Prostate gland (tissue), 2 donors: ENCODE data around the gene TGFBR3. TPM values are rescaled to one million over a fixed set of nuclear protein-coding genes. Genes with fewer than 3 reads are reported as not detected.

Experiments used
- DNase-seq: peaks from one replicate; pipeline ENCODE4 v3.0.0-alpha.2; 2019; ENCODE audit warnings: low spot score
- H3K27ac ChIP-seq, 2 donors: fragments of 200-600 bp; sonication (generic); 2 replicates each; pipeline ENCODE4 v1.5.1; 2017 to 2019
- H3K27me3 ChIP-seq: fragments of 200-600 bp; sonication (generic); replicated peaks from 2 replicates; pipeline ENCODE4 v1.5.1; 2019; ENCODE audit not compliant: insufficient read depth
- H3K36me3 ChIP-seq, 2 donors: fragments of 200-600 bp; sonication (generic); 1 replicate in 1 of 2; 2 replicates in 1 of 2; pipeline versions ENCODE4 v1.5.1 to v1.8.1; 2017 to 2019
- H3K4me1 ChIP-seq: fragments of 200-600 bp; sonication (generic); replicated peaks from 2 replicates; pipeline ENCODE4 v1.5.1; 2019
- H3K4me3 ChIP-seq, 2 donors: fragments of 200-600 bp; sonication (generic); 2 replicates each; pipeline ENCODE4 v1.5.1; 2017 to 2019
- H3K9me3 ChIP-seq: fragments of 200-600 bp; sonication (generic); 2 replicates; pipeline ENCODE4 v1.5.1; 2017
- CTCF ChIP-seq, 4 experiments: fragments of 200-600 bp in 2 of 4; fragments of 450-650 bp in 2 of 4; sonication (generic) in 2 of 4; IDR thresholded peaks; 1 replicate in 3 of 4; 2 replicates in 1 of 4; pipeline ENCODE4 v1.5.1; 2016 to 2019; ENCODE audit warnings: antibody characterized with exemption in 4 of 4, mild to moderate bottlenecking in 2 of 4, moderate library complexity in 2 of 4
- POLR2A ChIP-seq: fragments of 450-650 bp; IDR thresholded peaks from one replicate; pipeline ENCODE4 v1.6.1; 2016; ENCODE audit warnings: antibody characterized with exemption, mild to moderate bottlenecking
- POLR2AphosphoS5 ChIP-seq: sonication (generic); formaldehyde crosslinking; IDR thresholded peaks from one replicate; pipeline ENCODE4 v1.6.1; 2017; ENCODE audit warnings: antibody characterized with exemption
- WGBS: methylation state at CpG from one replicate; pipeline ENCODE4 v1.1.5; 2018; 5-methylcytosine and 5-hydroxymethylcytosine counted together
- intact Hi-C: fragments of 100-400 bp; cut with DNase I; formaldehyde crosslinking; loops from one replicate; pipeline ENCODE4 v1.14.2; 2022
- total RNA-seq, 2 donors: library from RNA; depleted of rRNA; stranded (reverse); fragments of >200 nt; gene quantifications; one replicate each; pipeline ENCODE4 v1.1.0, GENCODE V29; 2016

Gene TGFBR3
- total RNA-seq, 2 donors from 2014 or later: 26.4 to 51.7 TPM

GRCh38 chr1:91724231-91724630, 161.7 kb downstream of the TGFBR3 start:
- DNase-seq: no peak
- Histone ChIP-seq H3K4me1 (peaks cover 6% of the 10 kb centered on the region), H3K36me3 (no peaks in the 10 kb centered on the region), H3K9me3 (no peaks in the 10 kb centered on the region), H3K27ac (peak overlapping the region; percentile 76 to 77), H3K27me3 (no peaks in the 10 kb centered on the region), H3K4me3 (no peak overlapping the region)
- WGBS: 58% methylated on average over 1 of the region's 1 CpG
- no peak for TF ChIP-seq CTCF (IDR thresholded peaks at IDR 0.05)
- TF ChIP-seq POLR2AphosphoS5: no peak
- intact Hi-C loops: no loop called here

GRCh38 chr1:91720044-91720443, 165.9 kb downstream of the TGFBR3 start:
- H3K4me3 ChIP-seq: no peak overlapping the region
- H3K4me1 ChIP-seq: peaks cover 1% of the 10 kb centered on the region
- H3K27ac ChIP-seq: no peak overlapping the region
- DNase-seq: no peak
- no peaks in the 10 kb centered on the region for H3K36me3 ChIP-seq
- no peaks in the 10 kb centered on the region for H3K9me3 ChIP-seq
- TF ChIP-seq CTCF (IDR thresholded peaks at IDR 0.05) (no peak), POLR2A (no peak), POLR2AphosphoS5 (no peak)
- intact Hi-C loops: no loop called here
- 69% methylated on average over 5 of the region's 5 CpGs for WGBS
- H3K27me3 ChIP-seq: no peaks in the 10 kb centered on the region

- H3K36me3 ChIP-seq: no peaks in the 10 kb centered on the region
- H3K4me3 ChIP-seq: no peak overlapping the region
- H3K4me1 ChIP-seq: no peaks in the 10 kb centered on the region
- intact Hi-C loops: no loop called here
- no peaks in the 10 kb centered on the region for H3K27me3 ChIP-seq
- no peak overlapping the region for H3K27ac ChIP-seq
- H3K9me3 ChIP-seq: no peaks in the 10 kb centered on the region
- WGBS: 95% methylated on average over 5 of the region's 5 CpGs
- no peak for DNase-seq
- TF ChIP-seq POLR2A (no peak), CTCF (IDR thresholded peaks at IDR 0.05) (no peak), POLR2AphosphoS5 (no peak)
Measured at GRCh38 chr1:91718877-91719276, 167.1 kb downstream of the TGFBR3 start.

GRCh38 chr1:91718368-91718767, 167.6 kb downstream of the TGFBR3 start:
- H3K27me3 ChIP-seq: no peaks in the 10 kb centered on the region
- WGBS: 89% methylated on average over 2 of the region's 2 CpGs
- H3K4me3 ChIP-seq: no peak overlapping the region
- no peak for TF ChIP-seq CTCF (IDR thresholded peaks at IDR 0.05)
- TF ChIP-seq POLR2AphosphoS5: no peak
- no peak for TF ChIP-seq POLR2A
- H3K36me3 ChIP-seq: no peaks in the 10 kb centered on the region
- no peaks in the 10 kb centered on the region for H3K9me3 ChIP-seq
- intact Hi-C loops: no loop called here
- DNase-seq: no peak
- H3K4me1 ChIP-seq: no peaks in the 10 kb centered on the region
- H3K27ac ChIP-seq: no peak overlapping the region

GRCh38 chr1:91717839-91718238, 168.1 kb downstream of the TGFBR3 start:
- Histone ChIP-seq H3K27me3 (no peaks in the 10 kb centered on the region), H3K9me3 (no peaks in the 10 kb centered on the region), H3K4me3 (no peak overlapping the region), H3K27ac (no peak overlapping the region), H3K4me1 (no peaks in the 10 kb centered on the region), H3K36me3 (no peaks in the 10 kb centered on the region)
- 87% methylated on average over 2 of the region's 2 CpGs for WGBS
- no peak for DNase-seq
- intact Hi-C loops: no loop called here
- no peak for TF ChIP-seq POLR2A
- no peak for TF ChIP-seq POLR2AphosphoS5
- no peak for TF ChIP-seq CTCF (IDR thresholded peaks at IDR 0.05)
